Hypothalamus (tissue), 51 donors: Measurements from ENCODE around the gene RPS19.
A peak's percentile ranks its signal among the peaks of the same experiment; 100 is the strongest.

Source experiments
- DNase-seq, 51 donors: peaks; one replicate each; lab custom pipeline; 2025; lab: John Stamatoyannopoulos, UW

The RPS19 gene

DNA sequence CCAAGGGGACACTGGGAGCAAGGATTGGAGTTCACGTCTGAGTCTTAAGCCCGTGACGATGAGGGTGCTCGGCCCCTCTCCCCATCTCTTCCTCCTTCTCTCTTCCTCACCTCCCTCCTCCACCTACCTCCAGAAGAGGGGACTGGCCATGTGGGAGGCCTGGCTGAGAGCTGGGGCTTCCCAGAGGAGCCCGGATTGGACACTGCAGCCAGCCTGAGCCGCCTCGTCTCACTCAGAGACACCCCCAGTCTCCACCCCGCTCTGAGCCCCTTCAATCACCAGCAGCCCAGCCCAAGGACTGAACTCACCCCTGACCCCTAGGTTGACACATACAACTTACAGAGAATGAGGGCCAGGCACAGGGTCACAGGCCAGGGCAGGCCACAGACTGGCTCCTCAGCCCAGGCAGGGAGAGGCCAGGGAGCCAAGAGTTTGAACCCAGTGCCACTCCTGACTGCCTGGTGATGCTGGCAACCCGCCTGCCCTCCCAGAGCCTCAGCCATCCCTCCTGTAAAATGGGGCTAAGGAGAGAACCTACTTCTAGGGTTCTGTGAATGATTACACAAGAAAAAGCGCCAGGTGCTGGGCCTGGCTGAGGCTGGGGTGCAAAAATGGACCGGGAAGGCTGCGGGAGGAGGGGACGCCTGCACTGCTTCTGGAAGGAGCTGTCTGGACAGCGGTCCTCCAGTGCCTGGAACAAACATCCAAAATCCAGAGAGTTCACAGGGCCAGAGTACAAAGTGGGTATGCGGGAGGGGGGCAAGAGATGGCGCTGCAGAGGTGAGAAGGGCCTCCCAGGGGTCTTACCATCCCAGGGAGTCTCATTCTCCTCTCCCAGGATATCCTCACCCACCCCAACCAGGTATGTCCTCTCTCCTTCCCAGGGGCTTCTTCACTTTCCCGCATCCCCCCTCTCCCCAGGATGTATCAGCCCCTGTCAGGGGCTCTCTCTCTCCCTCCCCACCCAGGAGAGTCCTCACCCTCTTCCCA lies 18.2 kb downstream of the RPS19 start:
- DNase-seq, result no peak

DNA sequence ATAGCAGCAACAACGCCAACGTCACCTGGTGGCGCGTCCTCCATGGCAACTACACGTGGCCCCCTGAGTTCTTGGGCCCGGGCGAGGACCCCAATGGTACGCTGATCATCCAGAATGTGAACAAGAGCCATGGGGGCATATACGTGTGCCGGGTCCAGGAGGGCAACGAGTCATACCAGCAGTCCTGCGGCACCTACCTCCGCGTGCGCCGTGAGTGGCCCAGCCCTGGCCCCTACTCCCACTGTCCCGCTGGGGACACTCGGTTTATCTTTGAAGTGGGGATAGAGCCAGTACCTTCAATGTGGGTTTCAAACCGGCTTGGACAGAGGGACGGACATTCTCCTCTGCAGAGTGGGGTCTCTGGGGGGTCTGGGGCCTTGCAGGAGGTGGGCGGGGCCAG lies 19.0 kb downstream of the RPS19 start:
- DNase-seq, result no peak

DNA sequence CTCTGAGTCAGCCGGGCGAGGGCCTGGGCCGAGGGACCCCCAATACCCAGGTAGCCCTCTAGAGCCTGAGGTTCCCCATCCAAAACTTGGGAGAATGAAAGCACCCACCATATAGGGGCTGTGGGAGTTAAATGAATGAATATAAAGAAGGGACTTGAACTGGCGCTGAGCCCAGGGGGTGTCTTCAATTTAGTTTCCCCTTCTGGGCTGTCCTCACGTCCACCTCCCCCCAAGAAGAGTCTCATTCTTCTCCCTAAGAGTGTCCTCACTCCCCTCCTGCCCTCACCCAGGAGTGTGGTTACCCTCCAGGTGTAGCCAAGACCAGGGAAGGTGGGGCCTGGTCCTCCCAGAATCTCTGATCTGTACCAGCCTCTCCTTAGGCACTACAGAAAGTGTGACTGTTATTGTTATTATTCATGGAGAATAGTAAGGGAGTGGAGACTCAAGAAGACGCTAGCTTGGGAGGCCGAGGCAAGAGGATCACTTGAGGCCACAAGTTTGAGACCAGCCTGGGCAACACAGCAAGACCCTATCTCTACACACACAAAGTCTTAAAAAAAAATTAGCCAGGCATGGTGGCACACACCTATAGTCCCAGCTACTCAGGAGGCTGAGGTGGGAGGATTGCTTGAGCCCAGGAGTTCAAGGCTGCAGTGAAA lies 19.7 kb downstream of the RPS19 start:
- DNase-seq, result no peak

DNA sequence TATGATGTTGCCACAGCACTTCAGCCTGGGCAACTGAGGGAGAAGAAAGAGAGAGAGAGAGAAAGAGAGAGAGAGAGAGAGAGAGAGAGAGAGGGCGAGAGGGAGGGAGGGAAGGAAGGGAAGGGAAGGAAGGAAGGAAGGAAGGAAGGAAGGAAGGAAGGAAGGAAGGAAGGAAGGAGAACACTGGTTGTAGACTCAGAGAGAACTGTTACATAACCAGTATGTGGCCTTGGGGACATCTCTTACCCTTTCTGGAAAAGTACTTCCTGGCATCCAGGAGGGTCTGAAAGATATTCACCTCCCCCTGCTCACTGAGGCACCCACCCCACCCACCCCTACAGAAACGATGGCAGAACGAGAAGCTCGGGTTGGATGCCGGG lies 20.3 kb downstream of the RPS19 start:
- DNase-seq, result no peak

DNA sequence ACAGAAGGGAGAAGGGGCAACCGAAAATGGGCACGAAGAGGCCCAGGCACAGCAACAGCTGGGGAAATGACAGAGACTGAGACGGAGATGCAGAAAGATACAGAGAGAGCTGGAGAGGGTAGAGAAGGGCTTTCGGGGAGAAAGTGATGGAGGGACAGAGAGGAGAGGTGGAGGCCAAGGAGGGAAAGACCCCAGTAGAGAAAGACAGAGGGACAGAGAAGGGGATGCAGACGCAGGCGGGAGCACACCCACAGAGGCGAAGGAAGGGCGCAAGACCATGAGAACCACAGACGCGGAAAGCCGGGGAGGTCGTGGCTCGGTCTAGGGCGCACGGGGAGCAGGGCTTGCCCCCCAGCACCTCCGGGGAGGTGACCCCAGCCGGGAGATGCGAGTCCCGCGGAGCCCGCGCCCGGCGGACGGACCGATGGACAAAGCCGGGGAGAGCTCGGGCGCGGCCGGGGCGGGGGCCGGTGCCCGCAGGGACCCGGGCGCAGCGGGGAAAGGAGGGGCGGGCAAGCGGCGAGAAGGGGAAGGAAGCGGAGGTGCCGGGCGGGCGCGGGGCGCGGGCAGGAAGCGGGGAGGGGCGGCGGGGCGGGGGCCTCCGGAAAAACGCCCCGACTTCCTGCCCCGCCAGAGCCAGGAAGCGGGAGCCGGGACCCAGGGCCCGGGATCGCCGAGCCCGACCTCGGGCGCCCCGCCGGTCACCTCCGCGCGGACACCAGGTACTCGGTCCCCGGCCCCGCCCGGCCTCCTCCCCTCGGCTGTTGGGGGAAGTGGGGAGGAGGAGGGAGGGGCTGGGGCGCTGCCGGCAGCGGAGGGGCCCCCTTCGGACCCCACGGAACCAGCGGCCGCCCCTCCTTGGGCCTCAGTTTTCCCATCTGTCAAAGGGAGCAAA lies 22.8 kb downstream of the RPS19 start, which contains the start of gene ARHGEF1:
TSS of gene ARHGEF1 (plus strand) at position 617 of the 895 bp plus-strand sequence. CDS start 4,899 bp downstream, outside the sequence.
- peak in 19 of 51 donors; percentile 8 to 37 (median 18) for DNase-seq

DNA sequence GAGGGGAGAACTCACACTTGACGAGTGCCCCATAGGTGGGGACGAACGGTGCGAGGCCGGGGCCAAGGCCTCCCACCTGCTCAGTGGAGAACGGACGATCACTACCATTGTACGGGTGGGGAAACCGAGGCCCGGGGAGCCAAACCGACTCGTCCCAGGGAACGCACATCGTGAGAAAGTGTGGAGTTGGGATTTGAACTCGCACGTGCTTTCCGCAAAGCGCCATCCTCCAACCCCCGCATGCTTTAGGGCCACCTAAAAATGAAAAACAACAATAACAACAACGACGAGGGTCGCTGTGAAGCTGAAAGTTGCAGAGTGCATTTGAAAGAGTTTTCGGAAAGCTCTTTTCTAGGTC lies 23.4 kb downstream of the RPS19 start:
- peak in 1 of 51 donors; percentile 10 for DNase-seq

DNA sequence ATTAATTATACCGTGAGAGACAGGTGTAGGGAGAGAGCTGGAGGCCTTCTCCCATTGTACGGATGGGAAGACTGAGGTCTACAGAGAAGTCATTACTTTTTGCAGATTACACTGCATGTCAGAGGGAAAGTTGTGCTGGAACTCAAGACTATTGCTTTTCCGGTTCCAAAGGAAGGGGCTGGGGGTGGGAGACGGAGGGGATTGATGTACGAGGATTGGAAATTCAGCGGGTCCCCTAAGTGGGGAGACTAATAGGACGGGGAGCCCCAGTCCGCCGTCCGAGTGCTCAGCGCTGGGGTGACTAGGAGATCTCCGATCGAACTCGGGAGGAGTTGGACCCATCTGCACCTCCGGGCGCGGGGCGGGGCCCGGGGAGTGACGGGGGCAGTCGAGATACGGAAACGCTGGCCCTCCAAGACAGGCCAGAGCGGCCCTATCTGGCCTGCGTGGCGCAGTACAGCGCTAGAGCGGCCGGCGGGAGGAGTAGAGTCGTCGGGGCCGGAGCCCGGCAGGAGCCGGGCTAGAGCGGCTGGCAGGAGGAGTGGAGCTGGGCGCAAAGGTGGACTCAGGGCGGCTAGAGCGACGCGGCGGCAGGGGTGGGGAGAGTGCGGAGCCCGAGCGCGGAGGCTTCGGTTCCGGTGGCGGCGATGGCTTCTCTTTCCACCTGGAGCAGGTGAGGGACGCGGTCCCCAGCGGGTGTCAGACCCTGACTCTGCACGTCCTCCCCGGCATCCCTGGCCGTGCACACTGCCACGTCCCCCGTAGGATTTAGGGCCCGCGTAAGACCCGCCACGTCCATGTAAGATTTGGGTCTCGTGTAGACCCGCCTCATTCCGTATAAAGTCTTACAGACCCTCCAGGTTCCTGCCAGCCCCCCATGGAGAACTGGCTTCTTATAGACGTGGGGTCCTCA lies 24.0 kb downstream of the RPS19 start:
- DNase-seq, result peak; percentile 40 to 98 (median 90)

DNA sequence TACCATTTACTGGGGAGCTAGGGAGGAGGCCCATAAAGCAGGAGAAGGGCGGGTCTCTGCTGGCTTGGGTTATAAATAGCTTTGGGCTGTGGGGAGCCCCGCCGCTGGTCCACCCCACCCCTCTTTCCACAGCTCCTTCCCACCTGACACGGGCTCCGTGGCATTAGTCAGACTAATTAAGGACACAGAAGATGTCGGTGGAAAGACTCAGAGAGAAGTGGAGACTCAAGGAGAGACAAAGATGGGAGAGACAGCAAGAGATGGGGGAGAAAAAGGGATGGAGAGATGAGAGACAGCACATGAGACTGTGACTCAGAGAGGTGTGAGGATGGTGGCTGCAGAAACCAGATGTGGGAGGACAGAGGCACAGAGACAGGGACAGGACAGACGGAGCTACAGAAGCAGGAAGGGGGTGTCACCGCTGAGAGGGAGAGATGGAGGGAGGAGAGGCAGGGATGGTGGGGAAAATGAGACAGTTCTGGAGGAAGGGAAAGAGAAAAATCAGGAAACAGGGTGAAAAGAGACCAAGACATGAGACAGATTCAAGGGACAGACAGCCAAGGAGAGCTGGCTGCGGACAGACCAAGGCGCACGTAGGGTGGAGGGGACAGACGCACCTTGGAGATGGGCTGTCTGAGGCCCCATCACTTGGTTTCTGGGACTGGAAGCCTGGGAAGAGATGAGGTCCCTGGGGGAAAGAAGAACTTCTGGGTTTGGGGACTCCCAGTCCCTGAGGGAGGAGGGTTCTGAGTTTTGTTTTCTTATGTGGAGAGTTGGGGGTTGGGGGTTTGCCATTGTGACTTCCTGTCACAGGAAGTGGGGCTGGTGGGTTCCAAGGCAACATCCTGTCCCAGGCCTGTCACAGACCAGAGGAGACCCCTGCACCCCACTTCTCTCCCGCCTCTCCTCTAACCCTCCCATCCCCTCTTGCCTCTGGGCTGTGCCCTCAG lies 27.0 kb downstream of the RPS19 start:
- DNase-seq, result peak in 1 of 51 donors; percentile 7

DNA sequence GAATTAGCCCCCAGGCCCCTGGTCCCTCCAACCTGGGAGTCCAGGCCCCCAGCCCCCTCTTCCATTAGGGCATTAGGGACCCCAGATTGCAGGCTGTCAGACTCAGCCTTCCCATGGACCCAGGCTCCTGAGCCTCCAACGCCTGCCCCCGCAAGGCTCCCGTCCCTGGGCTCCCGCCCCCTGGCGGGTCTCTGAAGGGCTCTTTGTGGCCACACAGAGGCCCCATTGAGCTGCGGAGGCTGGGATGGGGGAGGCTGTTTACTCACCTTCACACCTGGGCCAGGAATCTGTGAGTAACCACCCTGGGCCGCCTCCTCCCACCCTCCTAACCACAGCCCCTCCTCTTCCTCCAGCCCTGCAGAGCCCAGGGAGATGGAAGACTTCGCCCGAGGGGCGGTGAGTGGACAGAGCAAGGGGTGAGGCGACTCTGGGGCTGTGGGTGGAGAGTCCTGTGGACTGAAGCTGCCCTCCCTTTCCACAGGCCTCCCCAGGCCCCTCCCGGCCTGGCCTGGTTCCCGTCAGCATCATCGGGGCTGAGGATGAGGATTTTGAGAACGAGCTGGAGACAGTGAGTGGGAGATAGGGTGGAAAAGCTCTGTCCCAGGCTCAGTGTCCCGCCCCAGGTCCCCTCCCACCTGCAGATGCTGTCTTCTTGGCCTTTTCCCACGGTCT lies 27.8 kb downstream of the RPS19 start:
- peak in 36 of 51 donors; percentile 6 to 72 (median 36) for DNase-seq

DNA sequence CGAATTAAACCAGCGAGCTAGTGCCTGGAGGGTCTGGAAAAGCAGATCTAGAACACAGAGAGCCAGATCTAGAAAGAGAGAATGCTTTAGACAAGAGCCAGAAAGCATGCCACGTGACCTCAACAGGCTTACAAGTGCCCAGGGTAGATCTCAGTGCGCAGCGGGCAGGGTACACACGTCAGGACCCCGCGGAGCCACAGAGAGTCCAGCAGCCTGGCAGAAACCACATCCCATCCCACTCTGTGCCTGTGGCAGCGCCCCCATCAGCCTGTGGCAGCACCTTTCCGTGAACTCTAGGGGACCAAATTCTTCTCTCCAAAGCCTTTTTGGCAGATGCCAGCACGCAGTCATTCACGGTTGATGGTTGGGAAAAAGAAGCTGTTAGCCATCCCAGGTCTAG lies 28.9 kb downstream of the RPS19 start:
- no peak for DNase-seq

DNA sequence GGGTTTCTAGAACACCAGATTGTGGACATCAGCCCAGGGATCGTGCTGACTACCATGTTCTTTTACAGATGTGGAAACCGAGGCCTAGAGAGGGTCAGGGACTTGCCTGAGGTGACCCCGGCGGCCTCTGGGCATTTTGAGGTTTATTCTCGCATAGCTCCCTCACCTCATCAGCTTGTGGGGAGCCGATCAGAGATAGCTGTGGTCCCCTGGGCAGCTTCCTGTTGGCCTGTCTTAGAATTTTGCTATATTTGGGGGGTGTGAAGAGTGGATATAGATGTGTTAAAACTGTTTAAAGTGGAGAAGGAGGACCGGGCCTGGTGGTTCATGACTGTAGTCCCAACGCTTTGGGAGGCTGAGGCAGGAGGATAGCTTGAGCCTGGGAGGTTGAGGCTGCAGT lies 29.8 kb downstream of the RPS19 start:
- no peak for DNase-seq

DNA sequence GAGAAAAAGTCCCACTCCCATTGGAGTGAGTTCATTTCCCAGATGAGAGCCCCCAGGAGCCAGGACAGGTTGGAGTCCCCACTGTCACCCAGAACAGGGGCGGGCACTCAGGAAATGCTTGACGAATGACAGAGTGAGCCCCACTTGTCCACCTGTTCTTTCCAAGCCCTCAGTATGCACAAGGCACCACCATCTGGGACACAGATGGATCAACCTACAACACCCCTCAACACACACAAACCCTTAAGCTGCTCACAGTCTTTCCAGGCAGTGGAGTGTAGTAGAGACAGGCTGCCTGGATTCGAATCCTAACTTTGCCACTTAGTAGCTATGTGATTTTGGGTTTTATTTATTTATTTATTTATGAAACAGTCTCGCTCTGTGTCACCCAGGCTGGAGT lies 30.9 kb downstream of the RPS19 start:
- no peak for DNase-seq

DNA sequence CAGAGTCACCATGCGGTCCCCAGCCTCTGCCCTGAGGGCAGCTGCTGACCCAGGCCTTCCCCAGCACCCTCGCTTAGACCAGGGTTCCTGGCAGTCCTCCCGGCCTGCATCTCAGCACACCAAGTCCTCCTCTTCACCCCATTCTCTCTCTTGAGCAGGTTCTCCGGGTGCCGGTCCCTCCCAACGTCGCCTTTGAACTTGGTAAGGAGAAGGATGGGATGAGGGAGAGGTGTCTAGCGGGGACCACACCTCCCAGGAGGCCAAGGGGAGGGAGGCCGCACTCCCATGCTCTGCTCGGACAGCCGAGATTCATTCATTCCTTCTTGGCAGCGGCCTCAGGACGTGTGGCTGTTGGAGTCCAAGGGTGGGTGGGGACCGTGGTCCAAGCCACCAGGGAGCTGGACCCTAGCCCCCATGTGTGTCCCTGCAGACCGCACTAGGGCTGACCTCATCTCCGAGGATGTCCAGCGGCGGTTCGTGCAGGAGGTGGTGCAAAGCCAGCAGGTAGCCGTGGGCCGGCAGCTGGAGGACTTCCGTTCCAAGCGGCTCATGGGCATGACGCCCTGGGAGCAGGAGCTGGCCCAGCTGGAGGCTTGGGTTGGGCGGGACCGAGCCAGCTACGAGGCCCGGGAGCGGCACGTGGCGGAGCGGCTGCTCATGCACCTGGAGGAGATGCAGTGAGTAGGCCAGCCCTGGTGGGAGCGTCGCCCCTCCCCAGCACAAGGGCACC lies 32.3 kb downstream of the RPS19 start:
- no peak for DNase-seq

DNA sequence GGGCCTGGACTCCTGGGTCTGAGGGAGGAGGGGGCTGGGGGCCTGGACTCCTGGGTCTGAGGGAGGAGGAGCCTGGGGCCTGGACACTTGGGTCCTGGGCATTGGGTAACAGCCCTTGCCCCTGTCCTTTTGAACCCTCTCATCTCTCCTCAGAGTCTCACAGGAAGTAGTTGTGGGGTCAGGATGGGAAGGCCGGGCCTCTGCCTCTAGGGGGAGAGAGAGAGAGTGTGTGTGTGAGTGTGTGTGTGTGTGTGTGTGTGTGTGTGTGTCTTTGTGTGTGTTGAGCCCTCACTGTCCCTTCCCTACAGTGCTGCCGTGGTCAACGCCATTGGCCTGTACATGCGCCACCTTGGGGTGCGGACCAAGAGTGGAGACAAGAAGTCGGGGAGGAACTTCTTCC lies 33.8 kb downstream of the RPS19 start:
- DNase-seq, result no peak

DNA sequence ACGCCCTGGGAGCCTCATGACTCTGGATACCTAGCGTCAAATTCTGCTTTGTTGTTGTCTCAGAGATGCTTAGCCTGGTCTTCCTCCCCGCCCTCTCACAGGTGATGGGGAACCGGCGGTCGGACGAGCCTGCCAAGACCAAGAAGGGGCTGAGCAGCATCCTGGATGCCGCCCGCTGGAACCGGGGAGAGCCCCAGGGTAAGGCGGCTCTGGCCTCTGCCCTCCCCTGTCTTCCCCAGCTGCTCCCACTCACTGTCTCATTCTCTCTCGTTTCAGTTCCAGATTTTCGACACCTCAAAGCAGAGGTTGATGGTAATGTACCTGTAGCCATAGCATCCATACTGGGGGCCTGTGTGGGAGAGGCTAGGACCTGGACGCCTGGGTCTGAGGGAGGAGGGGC lies 34.3 kb downstream of the RPS19 start:
- no peak for DNase-seq

DNA sequence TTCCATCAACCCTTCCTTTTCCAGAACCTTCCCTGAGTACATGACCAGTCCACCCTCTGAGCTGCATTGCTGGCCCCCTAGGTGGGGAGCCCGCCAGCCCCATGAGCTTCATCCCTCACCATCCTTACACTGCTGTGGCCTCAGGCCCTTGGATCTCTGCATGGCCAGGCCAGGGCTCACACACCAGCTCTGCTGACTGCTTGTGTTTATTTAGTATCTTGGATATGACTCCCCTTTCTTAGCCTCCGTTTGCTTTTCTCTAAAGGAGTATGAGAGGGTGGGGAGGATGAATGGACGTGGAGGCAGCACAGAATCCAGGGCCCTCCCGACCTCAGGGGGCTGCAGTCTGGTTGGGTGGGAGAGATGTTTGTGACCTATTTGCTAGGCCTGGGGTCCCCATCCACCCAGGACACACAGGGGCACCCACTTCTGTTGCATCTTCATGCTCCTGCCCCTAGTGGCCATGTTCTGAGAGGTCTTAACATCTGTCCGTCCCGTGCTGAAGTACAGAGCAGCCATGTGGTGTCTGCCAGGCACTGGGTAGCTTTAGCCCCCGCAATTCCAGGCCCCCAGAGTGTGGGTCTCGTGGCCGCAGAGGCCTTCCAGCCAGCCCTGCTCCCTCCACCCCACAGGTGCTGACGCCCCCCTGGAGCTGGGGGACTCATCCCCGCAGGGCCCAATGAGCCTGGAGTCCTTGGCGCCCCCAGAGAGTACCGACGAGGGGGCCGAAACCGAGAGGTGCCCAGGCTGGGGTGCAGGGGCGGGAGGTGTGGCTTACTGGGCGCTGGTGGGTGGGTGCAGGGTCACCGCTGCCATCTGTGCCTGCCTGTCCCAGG lies 35.9 kb downstream of the RPS19 start:
- no peak for DNase-seq

DNA sequence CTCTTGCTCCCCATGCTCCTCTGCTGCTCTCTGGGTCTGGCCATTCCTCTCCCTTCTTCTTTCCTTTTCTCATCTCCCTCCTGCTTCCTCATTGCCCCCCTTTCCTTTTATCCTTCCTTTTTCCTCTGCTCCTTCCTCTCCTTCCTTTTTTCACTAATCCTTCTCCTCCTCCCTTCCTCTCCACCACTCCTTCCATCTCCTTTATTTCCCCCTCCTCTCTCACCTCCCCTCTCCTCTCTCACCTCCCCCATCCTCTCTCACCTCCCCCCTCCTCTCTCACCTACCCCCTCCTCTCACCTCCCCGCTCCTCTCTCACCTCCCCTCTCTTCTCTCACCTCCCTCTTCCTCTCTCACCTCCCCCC lies 36.5 kb downstream of the RPS19 start:
- no peak for DNase-seq
